Neuron (in vitro differentiated cells): ENCODE data around the gene CALML5.

ENCODE experiments used
- H2AFZ ChIP-seq: one replicate; pipeline ENCODE4 v1.6.1; 2013; ENCODE audit warnings: low read depth, mild to moderate bottlenecking, inconsistent platforms, low read length, moderate library complexity
- H3K27me3 ChIP-seq: one replicate; pipeline ENCODE4 v1.6.1; 2013; ENCODE audit warnings: low read length; ENCODE audit not compliant: insufficient read depth
- H3K36me3 ChIP-seq: one replicate; pipeline ENCODE4 v1.6.1; 2013; ENCODE audit warnings: low read length; ENCODE audit not compliant: insufficient read depth
- H3K4me1 ChIP-seq: one replicate; pipeline ENCODE4 v1.6.1; 2013; ENCODE audit warnings: low read length; ENCODE audit not compliant: insufficient read depth
- H3K4me3 ChIP-seq: 2 replicates; pipeline ENCODE4 v1.5.1; 2013; ENCODE audit warnings: mild to moderate bottlenecking, low read length, moderate library complexity
- H3K9me3 ChIP-seq: one replicate; pipeline ENCODE4 v1.6.1; 2013; ENCODE audit warnings: low read length

Gene CALML5

GRCh38 chr10:5530412-5530806, 31.0 kb upstream of the CALML5 start:
- Histone ChIP-seq H3K9me3 (peaks cover 2% of the 10 kb centered on the region), H3K4me3 (no peak overlapping the region), H2AFZ (no peak overlapping the region), H3K27me3 (no peaks in the 10 kb centered on the region), H3K36me3 (no peaks in the 10 kb centered on the region), H3K4me1 (peaks cover 4% of the 10 kb centered on the region)

GRCh38 chr10:5529702-5530411, 30.5 kb upstream of the CALML5 start:
- Histone ChIP-seq H2AFZ (no peak overlapping the region), H3K27me3 (no peaks in the 10 kb centered on the region), H3K4me1 (peaks cover 4% of the 10 kb centered on the region), H3K36me3 (no peaks in the 10 kb centered on the region), H3K9me3 (peaks cover 2% of the 10 kb centered on the region), H3K4me3 (no peak overlapping the region)

- Histone ChIP-seq H2AFZ (no peak overlapping the region), H3K9me3 (no peaks in the 10 kb centered on the region), H3K4me1 (peaks cover 4% of the 10 kb centered on the region), H3K4me3 (no peak overlapping the region), H3K36me3 (no peaks in the 10 kb centered on the region), H3K27me3 (no peaks in the 10 kb centered on the region)
These were observed 29.8 kb upstream of the CALML5 start for GRCh38 chr10:5528989-5529701.

- Histone ChIP-seq H3K9me3 (no peaks in the 10 kb centered on the region), H3K36me3 (no peaks in the 10 kb centered on the region), H3K4me3 (no peak overlapping the region)
These were observed 28.2 kb upstream of the CALML5 start for GRCh38 chr10:5527332-5528200.

GRCh38 chr10:5526691-5527331, 27.4 kb upstream of the CALML5 start:
- H3K4me1 ChIP-seq: peaks cover 4% of the 10 kb centered on the region
- no peaks in the 10 kb centered on the region for H3K27me3 ChIP-seq
- no peaks in the 10 kb centered on the region for H3K36me3 ChIP-seq
- H3K4me3 ChIP-seq: no peak overlapping the region
- H2AFZ ChIP-seq: no peak overlapping the region
- no peaks in the 10 kb centered on the region for H3K9me3 ChIP-seq

More at GRCh38 chr10:5527332-5528200, 28.2 kb upstream of the CALML5 start:
- peaks cover 4% of the 10 kb centered on the region for H3K4me1 ChIP-seq
- H3K27me3 ChIP-seq: no peaks in the 10 kb centered on the region
- no peak overlapping the region for H2AFZ ChIP-seq

- Histone ChIP-seq H2AFZ (no peak overlapping the region), H3K9me3 (no peaks in the 10 kb centered on the region), H3K27me3 (no peaks in the 10 kb centered on the region), H3K36me3 (no peaks in the 10 kb centered on the region), H3K4me3 (no peak overlapping the region), H3K4me1 (peaks cover 4% of the 10 kb centered on the region)
These were observed 26.4 kb upstream of the CALML5 start for GRCh38 chr10:5525561-5526341.

- Histone ChIP-seq H3K27me3 (no peaks in the 10 kb centered on the region), H3K4me3 (no peak within 1 kb of the TSS), H3K36me3 (no peaks in the 10 kb centered on the region)
These were observed 25.5 kb upstream of the CALML5 start, which contains the start of gene CALML3 for GRCh38 chr10:5524641-5525560. Gene CALML3 (plus strand): TSS chr10:5524961. CDS start chr10:5525086, 125 bp downstream.

GRCh38 chr10:5523796-5524574, 24.6 kb upstream of the CALML5 start:
- Histone ChIP-seq H3K9me3 (peaks cover 3% of the 10 kb centered on the region), H3K36me3 (no peaks in the 10 kb centered on the region), H3K4me3 (no peak overlapping the region), H2AFZ (no peak overlapping the region), H3K27me3 (no peaks in the 10 kb centered on the region), H3K4me1 (no peaks in the 10 kb centered on the region)

More at GRCh38 chr10:5524641-5525560, 25.5 kb upstream of the CALML5 start, which contains the start of gene CALML3:
- Histone ChIP-seq H2AFZ (no peak within 1 kb of the TSS), H3K9me3 (no peaks in the 10 kb centered on the region), H3K4me1 (peaks cover under 1% of the 10 kb centered on the region)

GRCh38 chr10:5522913-5523560, 23.7 kb upstream of the CALML5 start:
- Histone ChIP-seq H3K36me3 (no peaks in the 10 kb centered on the region), H3K9me3 (peaks cover 3% of the 10 kb centered on the region), H3K27me3 (no peaks in the 10 kb centered on the region), H3K4me1 (no peaks in the 10 kb centered on the region), H2AFZ (no peak overlapping the region), H3K4me3 (no peak overlapping the region)

- Histone ChIP-seq H3K36me3 (no peaks in the 10 kb centered on the region), H3K4me1 (no peaks in the 10 kb centered on the region), H2AFZ (no peak overlapping the region), H3K27me3 (no peaks in the 10 kb centered on the region), H3K9me3 (peaks cover 3% of the 10 kb centered on the region), H3K4me3 (no peak overlapping the region)
These were observed 19.7 kb upstream of the CALML5 start for GRCh38 chr10:5519054-5519453.
